Stimulated activated CD8-positive, alpha-beta memory T cell treated with anti-CD3 and anti-CD28 coated beads, Interleukin-2, amount 100 ng/mL, for 1 hour (primary cell): ENCODE measurements around the gene FOXD4.
"Not testable (repeated sequence)": the region's sequence is repeated elsewhere in the genome, so short reads cannot be mapped to it uniquely, and the experiment has no call there.

Experiments
- DNase-seq, 2 donors: peaks; one replicate each; pipeline ENCODE4 v3.0.0-alpha.2; 2020; ENCODE audit warnings: low read depth in 2 of 2

FOXD4 gene

GRCh38 chr9:93909-94308 lies 24.3 kb downstream of the FOXD4 start:
- not testable (repeated sequence) for DNase-seq

GRCh38 chr9:90851-91250 lies 27.4 kb downstream of the FOXD4 start:
- not testable (repeated sequence) for DNase-seq

GRCh38 chr9:88396-89037 lies 29.7 kb downstream of the FOXD4 start:
- not testable (repeated sequence) for DNase-seq

GRCh38 chr9:87860-88259 lies 30.4 kb downstream of the FOXD4 start:
- DNase-seq = not testable (repeated sequence)

- DNase-seq = not testable (repeated sequence)
These were observed 31.1 kb downstream of the FOXD4 start for GRCh38 chr9:87105-87504.

DNA sequence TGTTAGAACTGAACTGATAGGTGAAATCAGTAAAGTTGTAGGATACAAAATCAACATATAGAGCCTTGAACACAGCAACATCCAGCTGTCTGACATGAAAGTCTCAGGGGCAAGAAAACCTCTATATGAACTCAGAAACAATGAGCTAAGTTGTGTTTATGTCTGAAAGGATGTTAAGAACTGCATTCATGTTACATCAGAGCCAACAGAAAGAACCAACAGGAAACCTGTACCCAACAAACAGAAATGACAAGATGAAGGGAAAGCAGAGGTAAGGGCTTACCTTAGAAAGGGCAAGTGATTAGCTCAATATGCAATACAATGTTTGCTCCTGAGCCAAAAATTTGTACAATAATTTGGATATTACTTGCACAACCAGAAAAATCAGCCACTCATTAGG lies 31.5 kb downstream of the FOXD4 start:
- not testable (repeated sequence) for DNase-seq

DNA sequence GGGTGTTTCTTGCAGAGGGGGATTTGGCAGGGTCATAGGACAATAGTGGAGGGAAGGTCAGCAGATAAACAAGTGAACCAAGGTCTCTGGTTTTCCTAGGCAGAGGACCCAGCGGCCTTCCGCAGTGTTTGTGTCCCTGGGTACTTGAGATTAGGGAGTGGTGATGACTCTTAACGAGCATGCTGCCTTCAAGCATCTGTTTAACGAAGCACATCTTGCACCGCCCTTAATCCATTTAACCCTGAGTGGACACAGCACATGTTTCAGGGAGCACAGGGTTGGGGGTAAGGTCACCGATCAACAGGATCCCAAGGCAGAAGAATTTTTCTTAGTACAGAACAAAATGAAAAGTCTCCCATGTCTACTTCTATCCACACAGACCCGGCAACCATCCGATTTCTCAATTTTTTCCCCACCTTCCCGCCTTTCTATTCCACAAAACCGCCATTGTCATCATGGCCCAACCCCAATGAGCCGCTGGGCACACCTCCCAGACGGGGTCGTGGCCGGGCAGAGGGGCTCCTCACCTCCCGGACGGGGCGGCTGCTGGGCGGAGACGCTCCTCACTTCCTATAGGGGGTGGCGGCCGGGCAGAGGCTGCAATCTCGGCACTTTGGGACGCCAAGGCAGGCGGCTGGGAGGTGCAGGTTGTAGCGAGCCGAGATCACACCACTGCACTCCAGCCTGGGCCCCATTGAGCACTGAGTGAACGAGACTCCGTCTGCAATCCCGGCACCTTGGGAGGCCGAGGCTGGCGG lies 35.1 kb downstream of the FOXD4 start:
- DNase-seq = not testable (repeated sequence)

- DNase-seq = not testable (repeated sequence)
These were observed 39.9 kb downstream of the FOXD4 start for GRCh38 chr9:78333-78732.

DNA sequence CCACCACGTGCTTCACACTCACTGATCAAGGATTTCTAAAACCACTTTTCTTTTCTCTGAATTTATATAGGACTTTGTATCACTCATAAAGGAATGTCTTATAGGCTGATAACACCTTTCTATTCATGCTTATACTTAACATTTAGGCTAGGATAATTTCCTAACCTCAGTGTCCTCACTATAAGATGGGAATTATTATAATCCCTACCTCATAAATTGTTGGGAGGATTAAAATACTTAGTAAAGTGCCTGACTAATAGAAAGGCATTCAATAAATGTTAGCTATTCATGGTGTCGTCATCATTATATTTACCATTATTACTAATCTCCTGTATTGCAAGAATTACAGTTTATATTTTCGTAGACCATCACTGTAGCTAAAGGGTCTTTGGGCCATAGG lies 41.8 kb downstream of the FOXD4 start:
- not testable (repeated sequence) for DNase-seq

- DNase-seq = not testable (repeated sequence)
These were observed 44.2 kb downstream of the FOXD4 start for GRCh38 chr9:73900-74525.

DNA sequence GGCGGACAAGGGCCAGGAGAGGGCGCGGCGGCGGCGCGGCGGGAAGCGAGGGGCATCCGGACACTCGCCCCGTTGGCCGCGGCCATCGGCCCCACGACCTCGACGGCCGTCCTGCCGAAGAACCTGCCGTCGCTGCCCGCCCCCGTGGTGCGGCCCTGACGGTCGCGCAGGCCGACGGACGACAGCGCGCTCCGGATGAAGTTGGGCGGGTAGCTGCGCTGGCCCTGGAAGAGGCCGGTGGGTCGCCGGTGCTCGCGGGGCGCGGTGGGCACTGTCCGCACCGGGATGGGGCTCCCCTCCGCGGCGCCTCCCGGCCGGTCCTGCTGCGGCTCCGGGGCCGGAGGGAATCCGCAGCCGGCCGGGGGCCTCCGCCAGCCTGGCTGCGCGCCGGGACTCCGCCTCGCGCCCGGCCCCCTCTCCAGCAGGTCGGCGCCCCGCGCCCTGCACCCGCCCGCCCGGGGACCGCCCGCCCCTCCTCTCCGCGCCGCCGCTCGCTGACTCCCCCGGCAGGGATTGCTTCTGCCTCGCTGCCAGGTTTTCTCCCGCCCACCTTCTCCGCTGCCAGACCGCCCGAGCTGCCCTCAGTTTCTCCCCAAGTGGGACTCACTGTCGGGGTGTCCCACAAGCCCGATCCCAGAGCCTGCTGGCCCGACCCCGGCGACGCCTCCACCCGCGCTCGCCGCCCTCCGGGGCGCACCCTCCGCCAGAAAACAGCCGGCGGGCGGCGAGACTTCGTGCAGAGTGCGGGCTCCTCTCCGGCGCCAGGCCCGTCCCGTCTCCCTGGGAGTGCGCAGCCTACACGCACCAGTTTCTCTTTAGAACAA lies 44.9 kb downstream of the FOXD4 start:
- DNase-seq = not testable (repeated sequence)
